Measurements from ENCODE around the gene TEX35. TPM values are rescaled to one million over a fixed set of nuclear protein-coding genes. Genes with fewer than 3 reads are reported as not detected.

TEX35 gene
- total and polyA plus RNA-seq, 7 experiments from 2014 or later = not detected

GRCh38 chr1:178538192-178538916 is 25.4 kb downstream of the TEX35 start:
- H3K27ac Mint-ChIP-seq = peak overlapping the region in 1 of 9 donors; percentile 56
- intact Hi-C loops (cut with micrococcal nuclease) = no loop called here
- Histone ChIP-seq H3K27me3 (ENCODE audit: control insufficient read depth in 2 of 2, insufficient read depth in 2 of 2, low read length in 2 of 2) (no peaks in the 10 kb centered on the region), H3K36me3 (ENCODE audit: control insufficient read depth in 2 of 3, insufficient read depth in 3 of 3, low read length in 3 of 3) (peaks cover 0 to 3% (median 0%) of the 10 kb centered on the region in 3 experiments), H3K27ac (ENCODE audit: low read depth, low read length) (no peak overlapping the region), H3K9me3 (ENCODE audit: control insufficient read depth in 2 of 3, low read length in 3 of 3) (no peaks in the 10 kb centered on the region), H3K4me3 (ENCODE audit: low read length) (no peak overlapping the region), H3K4me1 (ENCODE audit: control insufficient read depth in 2 of 2, insufficient read depth in 2 of 2, low read length in 2 of 2) (peaks cover 0 to 5% of the 10 kb centered on the region in 2 donors)
- no peak for DNase-seq
- no peak for ATAC-seq
- no peaks in the 10 kb centered on the region for H3K9me3 Mint-ChIP-seq
- peaks cover 0 to 10% (median 5%) of the 10 kb centered on the region in 7 donors for H3K4me1 Mint-ChIP-seq
- ChIA-PET CTCF (interaction anchor here (0.6 to 1.2 kb wide), 2 partner anchors 465 to 484 kb away, joined by 3 read pairs; no protein-coding TSS in a partner anchor), POLR2A (no interaction called here)
- no peaks in the 10 kb centered on the region for H3K36me3 Mint-ChIP-seq
- H3K27me3 Mint-ChIP-seq = no peaks in the 10 kb centered on the region
- H3K4me3 Mint-ChIP-seq = no peak overlapping the region

GRCh38 chr1:178539291-178539690 is 26.4 kb downstream of the TEX35 start:
- H3K36me3 Mint-ChIP-seq = no peaks in the 10 kb centered on the region
- no peaks in the 10 kb centered on the region for H3K9me3 Mint-ChIP-seq
- no peak for DNase-seq
- H3K4me3 ChIP-seq (ENCODE audit: low read length) = no peak overlapping the region
- H3K27ac Mint-ChIP-seq = peak overlapping the region in 1 of 9 donors; percentile 76
- H3K4me3 Mint-ChIP-seq = peak overlapping the region in 1 of 10 donors; percentile 53
- ChIA-PET POLR2A (no interaction called here), CTCF (no interaction called here)
- intact Hi-C loops (cut with micrococcal nuclease) = no loop called here
- no peaks in the 10 kb centered on the region for H3K9me3 ChIP-seq (ENCODE audit: control insufficient read depth in 2 of 3, low read length in 3 of 3)
- H3K27me3 Mint-ChIP-seq = no peaks in the 10 kb centered on the region
- H3K27me3 ChIP-seq (ENCODE audit: control insufficient read depth in 2 of 2, insufficient read depth in 2 of 2, low read length in 2 of 2) = no peaks in the 10 kb centered on the region
- peaks cover 0 to 5% of the 10 kb centered on the region in 2 donors for H3K4me1 ChIP-seq (ENCODE audit: control insufficient read depth in 2 of 2, insufficient read depth in 2 of 2, low read length in 2 of 2)
- H3K36me3 ChIP-seq (ENCODE audit: control insufficient read depth in 2 of 3, insufficient read depth in 3 of 3, low read length in 3 of 3) = peaks cover 0 to 3% (median 0%) of the 10 kb centered on the region in 3 experiments
- no peak for ATAC-seq
- no peak overlapping the region for H3K27ac ChIP-seq (ENCODE audit: low read depth, low read length)
- H3K4me1 Mint-ChIP-seq = peaks cover 0 to 14% (median 7%) of the 10 kb centered on the region in 7 donors

GRCh38 chr1:178540204-178540603 is 27.3 kb downstream of the TEX35 start:
- ChIA-PET POLR2A (no interaction called here), CTCF (interaction anchor here (0.8 kb wide), 2 partner anchors 243 to 830 kb away, joined by 3 to 4 read pairs; no protein-coding TSS in a partner anchor)
- Histone ChIP-seq H3K36me3 (ENCODE audit: control insufficient read depth in 2 of 3, insufficient read depth in 3 of 3, low read length in 3 of 3) (peaks cover 0 to 3% (median 0%) of the 10 kb centered on the region in 3 experiments), H3K27me3 (ENCODE audit: control insufficient read depth in 2 of 2, insufficient read depth in 2 of 2, low read length in 2 of 2) (no peaks in the 10 kb centered on the region), H3K9me3 (ENCODE audit: control insufficient read depth in 2 of 3, low read length in 3 of 3) (no peaks in the 10 kb centered on the region), H3K4me3 (ENCODE audit: low read length) (no peak overlapping the region), H3K4me1 (ENCODE audit: control insufficient read depth in 2 of 2, insufficient read depth in 2 of 2, low read length in 2 of 2) (peaks cover 0 to 5% of the 10 kb centered on the region in 2 donors), H3K27ac (ENCODE audit: low read depth, low read length) (no peak overlapping the region)
- intact Hi-C loops (cut with micrococcal nuclease) = loop anchor here (10.0 kb wide), 2 partner anchors 545 to 1275 kb away; partner anchors contain the start of gene TOR3A (in 1 of the 2)
- Mint-ChIP-seq H3K27ac (peak overlapping the region in 1 of 9 donors; percentile 5), H3K9me3 (no peaks in the 10 kb centered on the region), H3K4me3 (peak overlapping the region in 6 of 10 donors; percentile 0 to 60 (median 20)), H3K36me3 (no peaks in the 10 kb centered on the region), H3K4me1 (peaks cover 0 to 14% (median 9%) of the 10 kb centered on the region in 7 donors), H3K27me3 (no peaks in the 10 kb centered on the region)
- ATAC-seq (no peak), DNase-seq (no peak)

GRCh38 chr1:178540646-178541045 is 27.7 kb downstream of the TEX35 start:
- Mint-ChIP-seq H3K4me3 (peak overlapping the region in 8 of 10 donors; percentile 6 to 93 (median 54)), H3K4me1 (peaks cover 0 to 14% (median 10%) of the 10 kb centered on the region in 7 donors), H3K36me3 (no peaks in the 10 kb centered on the region), H3K27me3 (no peaks in the 10 kb centered on the region), H3K9me3 (no peaks in the 10 kb centered on the region), H3K27ac (peak overlapping the region in 2 of 9 donors; percentile 5 to 39)
- ATAC-seq (no peak), DNase-seq (no peak)
- Histone ChIP-seq H3K36me3 (ENCODE audit: control insufficient read depth in 2 of 3, insufficient read depth in 3 of 3, low read length in 3 of 3) (peaks cover 0 to 3% (median 0%) of the 10 kb centered on the region in 3 experiments), H3K4me1 (ENCODE audit: control insufficient read depth in 2 of 2, insufficient read depth in 2 of 2, low read length in 2 of 2) (peaks cover 0 to 5% of the 10 kb centered on the region in 2 donors), H3K4me3 (ENCODE audit: low read length) (no peak overlapping the region), H3K27me3 (ENCODE audit: control insufficient read depth in 2 of 2, insufficient read depth in 2 of 2, low read length in 2 of 2) (no peaks in the 10 kb centered on the region), H3K27ac (ENCODE audit: low read depth, low read length) (no peak overlapping the region), H3K9me3 (ENCODE audit: control insufficient read depth in 2 of 3, low read length in 3 of 3) (no peaks in the 10 kb centered on the region)
- intact Hi-C loops (cut with micrococcal nuclease) = loop anchor here (10.0 kb wide), 2 partner anchors 544 to 1274 kb away; partner anchors contain the start of gene TOR3A (in 1 of the 2)
- ChIA-PET POLR2A (no interaction called here), CTCF (interaction anchor here (0.8 to 2.0 kb wide), 3 partner anchors 9 to 462 kb away, joined by 4 to 11 read pairs (median 5); no protein-coding TSS in a partner anchor)

GRCh38 chr1:178541379-178541778 is 28.5 kb downstream of the TEX35 start:
- POLR2A ChIA-PET = no interaction called here
- peaks cover 0 to 3% (median 0%) of the 10 kb centered on the region in 3 experiments for H3K36me3 ChIP-seq (ENCODE audit: control insufficient read depth in 2 of 3, insufficient read depth in 3 of 3, low read length in 3 of 3)
- DNase-seq = no peak
- no peaks in the 10 kb centered on the region for H3K36me3 Mint-ChIP-seq
- no peak for ATAC-seq
- H3K9me3 ChIP-seq (ENCODE audit: control insufficient read depth in 2 of 3, low read length in 3 of 3) = no peaks in the 10 kb centered on the region
- peaks cover 0 to 5% of the 10 kb centered on the region in 2 donors for H3K4me1 ChIP-seq (ENCODE audit: control insufficient read depth in 2 of 2, insufficient read depth in 2 of 2, low read length in 2 of 2)
- H3K4me1 Mint-ChIP-seq = peaks cover 0 to 15% (median 10%) of the 10 kb centered on the region in 7 donors
- peak overlapping the region; percentile 99 for H3K4me3 ChIP-seq (ENCODE audit: low read length)
- H3K4me3 Mint-ChIP-seq = peak overlapping the region; percentile 89 to 96 (median 92)
- intact Hi-C loops (cut with micrococcal nuclease) = loop anchor here (10.0 kb wide), 2 partner anchors 543 to 1273 kb away; partner anchors contain the start of gene TOR3A (in 1 of the 2)
- H3K27me3 ChIP-seq (ENCODE audit: control insufficient read depth in 2 of 2, insufficient read depth in 2 of 2, low read length in 2 of 2) = no peaks in the 10 kb centered on the region
- H3K27me3 Mint-ChIP-seq = no peaks in the 10 kb centered on the region
- no peak overlapping the region for H3K27ac ChIP-seq (ENCODE audit: low read depth, low read length)
- CTCF ChIA-PET = interaction anchor here (1.2 to 2.0 kb wide), 3 partner anchors 10 to 461 kb away, joined by 5 to 11 read pairs (median 5); no protein-coding TSS in a partner anchor
- H3K9me3 Mint-ChIP-seq = no peaks in the 10 kb centered on the region
- H3K27ac Mint-ChIP-seq = peak overlapping the region in 6 of 9 donors; percentile 11 to 88 (median 68)

GRCh38 chr1:178541829-178542553 is 29.1 kb downstream of the TEX35 start:
- no peaks in the 10 kb centered on the region for H3K9me3 ChIP-seq (ENCODE audit: control insufficient read depth in 2 of 3, low read length in 3 of 3)
- H3K27me3 ChIP-seq (ENCODE audit: control insufficient read depth in 2 of 2, insufficient read depth in 2 of 2, low read length in 2 of 2) = no peaks in the 10 kb centered on the region
- ChIA-PET CTCF (interaction anchor here (1.2 to 2.2 kb wide), 4 partner anchors 10 to 461 kb away, joined by 5 to 22 read pairs (median 8); no protein-coding TSS in a partner anchor), POLR2A (no interaction called here)
- peaks cover 0 to 5% of the 10 kb centered on the region in 2 donors for H3K4me1 ChIP-seq (ENCODE audit: control insufficient read depth in 2 of 2, insufficient read depth in 2 of 2, low read length in 2 of 2)
- peak overlapping the region; percentile 89 to 96 (median 92) for H3K4me3 Mint-ChIP-seq
- H3K27ac Mint-ChIP-seq = peak overlapping the region; percentile 32 to 88 (median 83)
- no peaks in the 10 kb centered on the region for H3K36me3 Mint-ChIP-seq
- intact Hi-C loops (cut with micrococcal nuclease) = loop anchor here (1.0 to 10.0 kb wide), 15 partner anchors 10 to 1273 kb away; partner anchors contain the start of genes AXDND1 (in 2 of the 2), FAM20B (in 1 of the 2), SOAT1 (in 1 of the 2) and TOR3A (in 1 of the 2)
- DNase-seq (peak in 4 of 9 donors; percentile 12 to 56 (median 14)), ATAC-seq (peak; percentile 36)
- peak overlapping the region; percentile 99 for H3K4me3 ChIP-seq (ENCODE audit: low read length)
- H3K27ac ChIP-seq (ENCODE audit: low read depth, low read length) = peak overlapping the region; percentile 56
- no peaks in the 10 kb centered on the region for H3K27me3 Mint-ChIP-seq
- peaks cover 0 to 3% (median 0%) of the 10 kb centered on the region in 3 experiments for H3K36me3 ChIP-seq (ENCODE audit: control insufficient read depth in 2 of 3, insufficient read depth in 3 of 3, low read length in 3 of 3)
- H3K9me3 Mint-ChIP-seq = no peaks in the 10 kb centered on the region
- peaks cover 0 to 15% (median 10%) of the 10 kb centered on the region in 7 donors for H3K4me1 Mint-ChIP-seq
